ENCODE results near the gene SELENOS. TPM values are rescaled to one million over a fixed set of nuclear protein-coding genes. Genes with fewer than 3 reads are reported as not detected.
A peak's percentile ranks its signal among the peaks of the same experiment; 100 is the strongest.

Gene SELENOS
- total and polyA plus RNA-seq, 9 of the 15 experiments (the other 6 are each of a cell fraction or from before 2014, with no cell fraction given) = 24.9 to 57.4 (median 47.9) TPM

- TF ChIP-seq TCF15 (CRISPR knock-in tag; IDR thresholded peaks at IDR 0.05) = no peak
- no peak for TF ChIP-seq GMEB1 (CRISPR knock-in tag; IDR thresholded peaks at IDR 0.05)
- TF ChIP-seq GATA2 (CRISPR knock-in tag; IDR thresholded peaks at IDR 0.05) = peak; percentile 80
- no peak for TF ChIP-seq NELFE (IDR thresholded peaks at IDR 0.05; ENCODE audit: insufficient read depth, insufficient read length)
- TF ChIP-seq RFX5 (IDR thresholded peaks at IDR 0.05; ENCODE audit: low read depth, low read length) = no peak
- TF ChIP-seq TRIM28 (IDR thresholded peaks at IDR 0.05) = no peak
- TF ChIP-seq RNF219 (CRISPR knock-in tag; IDR thresholded peaks at IDR 0.05) = no peak
- TF ChIP-seq CTCFL (IDR thresholded peaks at IDR 0.05; ENCODE audit: borderline replicate concordance, insufficient read depth, low read depth, low read length, poor library complexity, severe bottlenecking) = no peak
- TF ChIP-seq ZKSCAN8 (CRISPR knock-in tag; IDR thresholded peaks at IDR 0.05) = no peak
- no peak for TF ChIP-seq SNAPC5 (CRISPR knock-in tag; IDR thresholded peaks at IDR 0.05)
- no peak for TF ChIP-seq TGIF2 (CRISPR knock-in tag; IDR thresholded peaks at IDR 0.05)
- no peak for TF ChIP-seq E2F6 (IDR thresholded peaks at IDR 0.05; ENCODE audit: borderline replicate concordance in 1 of 2, extremely low read depth in 1 of 2, insufficient read depth in 1 of 2, insufficient read length in 1 of 2, low read depth in 1 of 2, low read length in 1 of 2, poor library complexity in 1 of 2, severe bottlenecking in 1 of 2)
- TF ChIP-seq NR4A1 (CRISPR knock-in tag; IDR thresholded peaks at IDR 0.05) = no peak
- no peak for TF ChIP-seq NR4A1 (tag; IDR thresholded peaks at IDR 0.05)
- TF ChIP-seq RBM14 (IDR thresholded peaks at IDR 0.05; ENCODE audit: borderline replicate concordance, insufficient read depth, low read depth, low read length) = no peak
- peak; percentile 69; the same call in 1 of the 2 replicates for TF ChIP-seq POLR2AphosphoS5 (IDR thresholded peaks at IDR 0.05; ENCODE audit: control insufficient read depth, insufficient read depth, low read depth, low read length)
- TF ChIP-seq ZBTB2 (IDR thresholded peaks at IDR 0.05) = peak; percentile 86; the same call in 1 of the 2 replicates
- no peak for TF ChIP-seq HMG20B (CRISPR knock-in tag; IDR thresholded peaks at IDR 0.05)
Measured at GRCh38 chr15:101255615-101256241, 21.6 kb downstream of the SELENOS start (continued).

Measured in K562 (cell line).